HepG2 (cell line): ENCODE data around the gene SDK1.

Source experiments
- BHLHE40 ChIP-seq: IDR thresholded peaks from 2 replicates; pipeline ENCODE4 v1.6.1; 2011; ENCODE audit warnings: low read length, improper control_type of control experiment
- CTCF ChIP-seq: sonication (generic); formaldehyde crosslinking; IDR thresholded peaks from 2 replicates; pipeline ENCODE4 v1.5.0; 2020; ENCODE audit warnings: mild to moderate bottlenecking, missing genetic modification reagents, moderate library complexity
- EP300 ChIP-seq, 3 experiments: sonication (generic) in 1 of 3; formaldehyde crosslinking in 1 of 3; IDR thresholded peaks; 2 replicates each; pipeline versions ENCODE4 v1.5.1 to v1.6.1; 2011 to 2020; ENCODE audit warnings: low read depth in 2 of 3, low read length in 2 of 3, borderline replicate concordance in 1 of 3, improper control_type of control experiment in 1 of 3, mild to moderate bottlenecking in 1 of 3, missing genetic modification reagents in 1 of 3, moderate library complexity in 1 of 3
- FOXM1 ChIP-seq: sonication (generic); formaldehyde crosslinking; IDR thresholded peaks from 2 replicates; pipeline ENCODE4 v1.5.0; 2020; ENCODE audit warnings: missing genetic modification reagents
- PCBP2 ChIP-seq: fragments of 200-400 bp; formaldehyde crosslinking; optimal IDR thresholded peaks from 2 replicates; pipeline ENCODE3; 2018; ENCODE audit warnings: low read length, low read depth; ENCODE audit not compliant: poor library complexity, severe bottlenecking
- PHB2 ChIP-seq: fragments of 450-650 bp; IDR thresholded peaks from 2 replicates; pipeline ENCODE4 v1.6.1; 2018; ENCODE audit not compliant: partially characterized antibody
- RFX5 ChIP-seq: IDR thresholded peaks from 2 replicates; pipeline ENCODE4 v1.6.1; 2011; ENCODE audit warnings: low read depth, low read length, improper control_type of control experiment
- STAT6 ChIP-seq: sonication (generic); formaldehyde crosslinking; IDR thresholded peaks from 2 replicates; pipeline ENCODE4 v1.4.0; 2020; ENCODE audit warnings: missing genetic modification reagents, mild to moderate bottlenecking, borderline replicate concordance
- TCF12 ChIP-seq, 2 experiments: fragments of 450-650 bp in 1 of 2; sonication (generic) in 1 of 2; formaldehyde crosslinking in 1 of 2; IDR thresholded peaks; 2 replicates each; pipeline versions ENCODE4 v1.6.1 to v1.8.0; 2017 to 2022; ENCODE audit warnings: antibody characterized with exemption in 1 of 2, mild to moderate bottlenecking in 1 of 2, missing genetic modification reagents in 1 of 2, moderate library complexity in 1 of 2
- ZNF451 ChIP-seq: sonication (generic); formaldehyde crosslinking; IDR thresholded peaks from 2 replicates; pipeline ENCODE4 v1.5.0; 2020; ENCODE audit warnings: mild to moderate bottlenecking, missing genetic modification reagents
- TF ChIP-seq, protein P1 (sequence below): sonication (generic); formaldehyde crosslinking; IDR thresholded peaks from 2 replicates; pipeline ENCODE4 v1.5.0; 2020; ENCODE audit warnings: missing genetic modification reagents

GRCh38 chr7:3732395-3733005 is 431.4 kb downstream of the SDK1 start:
- TF ChIP-seq RFX5 (no peak), EP300 (IDR thresholded peaks at IDR 0.05; ENCODE audit: low read depth in 2 of 2, low read length in 2 of 2) (no peak), EP300 (CRISPR knock-in tag; IDR thresholded peaks at IDR 0.05; ENCODE audit: borderline replicate concordance) (no peak), CTCF (no peak), PHB2 (no peak), TCF12 (IDR thresholded peaks at IDR 0.05) (no peak), TCF12 (CRISPR knock-in tag; IDR thresholded peaks at IDR 0.05) (no peak), STAT6 (CRISPR knock-in tag) (no peak), FOXM1 (CRISPR knock-in tag) (no peak), BHLHE40 (no peak), ZNF451 (CRISPR knock-in tag) (no peak), PCBP2 (no peak)
- TF ChIP-seq, protein P1, sequence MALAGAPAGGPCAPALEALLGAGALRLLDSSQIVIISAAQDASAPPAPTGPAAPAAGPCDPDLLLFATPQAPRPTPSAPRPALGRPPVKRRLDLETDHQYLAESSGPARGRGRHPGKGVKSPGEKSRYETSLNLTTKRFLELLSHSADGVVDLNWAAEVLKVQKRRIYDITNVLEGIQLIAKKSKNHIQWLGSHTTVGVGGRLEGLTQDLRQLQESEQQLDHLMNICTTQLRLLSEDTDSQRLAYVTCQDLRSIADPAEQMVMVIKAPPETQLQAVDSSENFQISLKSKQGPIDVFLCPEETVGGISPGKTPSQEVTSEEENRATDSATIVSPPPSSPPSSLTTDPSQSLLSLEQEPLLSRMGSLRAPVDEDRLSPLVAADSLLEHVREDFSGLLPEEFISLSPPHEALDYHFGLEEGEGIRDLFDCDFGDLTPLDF (CRISPR knock-in tag): no peak
